Right lobe of liver (tissue), 6 donors: ENCODE measurements around the gene COL11A2. TPM values are rescaled to one million over a fixed set of nuclear protein-coding genes. Genes with fewer than 3 reads are reported as not detected.

Experiments
- ATAC-seq, 4 donors: fragments of 200-7000 bp; cut with Tn5 transposase; one replicate each; pipeline ENCODE4 v1.9.1; 2020; ENCODE audit warnings: mild to moderate bottlenecking in 4 of 4, moderate library complexity in 4 of 4
- DNase-seq, 3 donors: peaks; one replicate each; pipeline ENCODE4 v3.0.0-alpha.2; 2020
- H3K27ac ChIP-seq, 3 donors: fragments of 200-600 bp; one replicate each; pipeline ENCODE4 v1.8.0; 2022
- H3K27me3 ChIP-seq, 2 donors: fragments of 200-600 bp; one replicate each; pipeline ENCODE4 v1.8.0; 2022
- H3K36me3 ChIP-seq, 4 donors: fragments of 200-600 bp; sonication (generic) in 1 of 4; one replicate each; pipeline versions ENCODE4 v1.5.1 to v1.8.0; 2017 to 2022; ENCODE audit warnings: control low read depth in 1 of 4
- H3K4me1 ChIP-seq, 4 donors: fragments of 200-600 bp; sonication (generic) in 1 of 4; one replicate each; pipeline versions ENCODE4 v1.5.1 to v1.8.0; 2017 to 2022; ENCODE audit warnings: control low read depth in 1 of 4
- H3K4me3 ChIP-seq, 3 donors: fragments of 200-600 bp; one replicate each; pipeline ENCODE4 v1.8.0; 2022
- H3K9me3 ChIP-seq, 4 donors: fragments of 200-600 bp; sonication (generic) in 1 of 4; one replicate each; pipeline versions ENCODE4 v1.5.1 to v1.8.0; 2017 to 2022; ENCODE audit warnings: control low read depth in 1 of 4
- POLR2A ChIP-seq: fragments of 450-650 bp; IDR thresholded peaks from one replicate; pipeline ENCODE4 v1.6.1; 2017; ENCODE audit warnings: antibody characterized with exemption, mild to moderate bottlenecking
- WGBS: methylation state at CpG from one replicate; pipeline ENCODE4 v1.1.6; 2018; ENCODE audit warnings: low coverage, low lambda C conversion rate; ENCODE audit not compliant: insufficient coverage; ENCODE audit errors: missing lambda C conversion rate; 5-methylcytosine and 5-hydroxymethylcytosine counted together
- intact Hi-C, 2 donors: fragments of 100-400 bp; cut with DNase I; formaldehyde crosslinking; loops; one replicate each; pipeline versions ENCODE4 v1.11.2 to v1.14.1; 2022
- total RNA-seq, 6 experiments: library from RNA; depleted of rRNA in 2 of 6; stranded (reverse); fragments of >200 nt in 2 of 6; fragmentation: NEBNext Ultra II Directional in 3 of 6; extraction: Animal tissue kit (Norgen Biotek cat#: 25700) in 3 of 6; gene quantifications; one replicate each; pipeline versions ENCODE4 v1.1.0 to v1.2.4, GENCODE V29; 2016 to 2023
- TF ChIP-seq, protein P1 (sequence below), 4 donors: fragments of 200-600 bp in 3 of 4; fragments of 450-650 bp in 1 of 4; IDR thresholded peaks; one replicate each; pipeline versions ENCODE4 v1.5.1 to v1.8.0; 2016 to 2022; ENCODE audit warnings: antibody characterized with exemption in 4 of 4, mild to moderate bottlenecking in 2 of 4
- donor health status: DM: no; HTN: yes; CAD: no.
- donor health status: DM: no; HTN: no; CAD: no.
- donor health status: DM: no; HTN: no; CAD: no.
- donor health status: DM: no; HTN: yes; CAD: no.
- donor health status: DM: no; HTN: yes; CAD: no.

Gene COL11A2
- total RNA-seq, 6 experiments from 2014 or later: 0.06 to 1.4 (median 0.61) TPM

DNA sequence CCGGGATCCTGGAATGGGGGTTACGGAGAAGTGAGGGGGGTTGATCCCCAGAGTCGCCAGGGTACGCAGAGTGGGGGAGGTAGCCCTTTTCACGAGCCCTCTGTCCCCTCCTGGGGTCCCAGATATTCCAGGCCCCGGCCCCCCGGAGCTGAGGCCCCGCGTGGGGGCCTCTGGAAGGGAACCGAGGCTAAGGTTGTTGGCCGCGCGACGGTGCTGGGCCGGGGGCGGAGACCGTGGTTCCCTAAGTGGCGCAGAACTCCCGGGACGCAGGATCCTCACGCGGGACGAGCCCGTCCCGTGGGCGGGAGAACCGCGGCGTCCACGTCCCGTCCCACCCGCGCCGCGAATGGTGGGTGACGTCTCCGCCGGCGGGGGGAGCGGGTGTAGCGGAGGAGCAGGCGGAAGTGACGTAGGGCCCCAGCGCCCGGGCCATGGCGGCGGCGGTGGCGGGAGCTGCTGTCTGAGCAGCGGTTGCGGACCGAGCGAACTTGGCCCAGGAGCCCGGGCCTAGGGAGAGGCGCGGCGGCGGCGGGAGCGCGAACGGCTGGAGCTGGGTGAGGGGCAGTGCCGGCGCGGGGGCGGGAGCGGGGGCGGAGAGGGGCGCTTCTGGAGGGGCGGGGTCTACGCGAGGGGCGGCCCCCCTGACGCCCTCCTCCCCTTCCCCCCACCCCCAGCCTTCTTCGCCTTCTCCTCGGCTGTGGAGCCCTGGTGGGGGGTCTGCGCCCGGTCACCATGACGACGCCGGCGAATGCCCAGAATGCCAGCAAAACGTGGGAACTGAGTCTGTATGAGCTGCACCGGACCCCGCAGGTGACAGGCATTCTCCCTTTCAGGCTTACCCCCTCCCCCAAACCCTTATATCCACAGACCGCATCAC is 16.1 kb upstream of the COL11A2 start, which contains the start of gene RING1:
RING1 (plus strand) TSS at position 410 of the 877 bp plus-strand sequence; CDS start at position 733, 323 bp downstream.
- DNase-seq: peak; percentile 88 to 90 (median 89)
- intact Hi-C loops: no loop called here
- Histone ChIP-seq H3K36me3 (peaks cover 0 to 17% (median 7%) of the 10 kb centered on the region in 4 donors), H3K4me1 (peaks cover 0 to 32% (median 5%) of the 10 kb centered on the region in 4 donors), H3K9me3 (no peaks in the 10 kb centered on the region), H3K27me3 (no peaks in the 10 kb centered on the region), H3K27ac (peak within 1 kb of the TSS; percentile 86 to 91 (median 89)), H3K4me3 (peak within 1 kb of the TSS; percentile 86 to 94 (median 92))
- ATAC-seq: peak; percentile 64 to 75 (median 69)
- 0% methylated on average over 4 of the region's 86 CpGs for WGBS
- peak; percentile 92 for TF ChIP-seq POLR2A
- TF ChIP-seq, protein P1, sequence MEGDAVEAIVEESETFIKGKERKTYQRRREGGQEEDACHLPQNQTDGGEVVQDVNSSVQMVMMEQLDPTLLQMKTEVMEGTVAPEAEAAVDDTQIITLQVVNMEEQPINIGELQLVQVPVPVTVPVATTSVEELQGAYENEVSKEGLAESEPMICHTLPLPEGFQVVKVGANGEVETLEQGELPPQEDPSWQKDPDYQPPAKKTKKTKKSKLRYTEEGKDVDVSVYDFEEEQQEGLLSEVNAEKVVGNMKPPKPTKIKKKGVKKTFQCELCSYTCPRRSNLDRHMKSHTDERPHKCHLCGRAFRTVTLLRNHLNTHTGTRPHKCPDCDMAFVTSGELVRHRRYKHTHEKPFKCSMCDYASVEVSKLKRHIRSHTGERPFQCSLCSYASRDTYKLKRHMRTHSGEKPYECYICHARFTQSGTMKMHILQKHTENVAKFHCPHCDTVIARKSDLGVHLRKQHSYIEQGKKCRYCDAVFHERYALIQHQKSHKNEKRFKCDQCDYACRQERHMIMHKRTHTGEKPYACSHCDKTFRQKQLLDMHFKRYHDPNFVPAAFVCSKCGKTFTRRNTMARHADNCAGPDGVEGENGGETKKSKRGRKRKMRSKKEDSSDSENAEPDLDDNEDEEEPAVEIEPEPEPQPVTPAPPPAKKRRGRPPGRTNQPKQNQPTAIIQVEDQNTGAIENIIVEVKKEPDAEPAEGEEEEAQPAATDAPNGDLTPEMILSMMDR (IDR thresholded peaks at IDR 0.05): no peak

DNA sequence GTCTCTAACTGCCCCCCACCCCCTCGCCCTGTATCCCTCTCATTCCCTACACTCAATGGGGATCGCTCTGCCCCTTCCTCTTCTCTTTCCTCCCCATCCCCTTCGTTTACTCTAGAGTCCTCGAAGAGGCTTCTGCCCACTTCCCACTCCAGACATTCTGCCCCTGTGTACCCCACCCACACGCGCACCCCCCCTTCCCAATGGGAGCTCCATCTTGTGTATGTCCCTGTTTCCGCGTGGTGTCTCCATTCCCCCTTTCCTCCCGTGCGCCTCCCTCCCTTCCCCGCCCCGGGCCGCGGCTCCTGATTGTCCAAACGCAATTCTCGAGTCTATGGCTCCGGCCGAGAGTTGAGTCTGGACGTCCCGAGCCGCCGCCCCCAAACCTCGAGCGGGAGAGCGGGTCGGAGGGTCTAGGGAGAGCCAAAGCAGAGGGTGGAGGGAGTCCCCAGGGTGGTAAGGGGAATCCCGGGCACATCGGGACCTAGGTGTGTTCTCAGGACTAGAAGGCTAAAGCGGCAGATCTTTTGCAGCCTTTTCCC is 15.4 kb upstream of the COL11A2 start:
- Histone ChIP-seq H3K27ac (peak overlapping the region; percentile 86 to 91 (median 89)), H3K9me3 (no peaks in the 10 kb centered on the region), H3K36me3 (peaks cover 0 to 25% (median 11%) of the 10 kb centered on the region in 4 donors), H3K4me1 (peaks cover 0 to 32% (median 6%) of the 10 kb centered on the region in 4 donors), H3K4me3 (peak overlapping the region; percentile 86 to 94 (median 92)), H3K27me3 (no peaks in the 10 kb centered on the region)
- ATAC-seq: peak in 3 of 4 donors; percentile 5 to 10 (median 8)
- TF ChIP-seq POLR2A: no peak
- TF ChIP-seq, protein P1 (IDR thresholded peaks at IDR 0.05): no peak
- peak in 2 of 3 donors; percentile 52 to 59 for DNase-seq
- 3% methylated on average over 26 of the region's 29 CpGs for WGBS
- intact Hi-C loops: no loop called here

DNA sequence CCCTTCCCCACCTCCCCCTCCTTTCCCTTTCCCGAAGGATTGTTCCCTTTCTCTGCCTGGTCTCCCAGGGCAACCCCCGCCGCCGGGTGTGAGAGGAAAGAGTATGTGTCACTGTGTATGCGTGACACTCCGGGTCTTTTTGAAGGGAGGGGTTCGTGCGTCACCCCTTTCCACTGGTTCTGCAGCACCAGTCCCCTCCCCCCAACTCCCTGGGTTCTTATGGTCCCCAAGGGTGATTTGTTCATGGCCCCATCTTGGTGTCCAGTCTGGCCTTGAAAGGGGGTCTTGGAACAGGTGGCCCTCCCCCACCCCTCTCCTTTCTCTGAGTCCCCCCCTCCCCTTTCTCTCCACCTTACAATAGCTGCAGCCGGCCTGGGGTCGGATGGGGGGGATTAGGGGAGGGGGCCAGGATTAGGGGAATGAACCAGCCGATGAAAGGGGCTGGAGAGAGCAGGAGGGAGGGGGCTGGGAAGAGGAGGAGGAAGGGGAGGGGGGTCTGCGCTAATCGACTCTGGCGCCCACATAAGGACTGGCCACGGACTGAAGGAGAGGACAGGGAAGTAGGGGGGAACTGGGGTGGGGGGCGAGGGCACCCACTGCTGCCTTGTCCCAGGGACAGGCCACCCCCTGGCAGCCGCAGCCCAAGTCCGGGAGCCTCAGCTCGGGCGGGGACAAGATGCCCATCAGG is 14.7 kb upstream of the COL11A2 start:
- H3K36me3 ChIP-seq: peaks cover 0 to 31% (median 14%) of the 10 kb centered on the region in 4 donors
- no peaks in the 10 kb centered on the region for H3K27me3 ChIP-seq
- no peaks in the 10 kb centered on the region for H3K9me3 ChIP-seq
- peak overlapping the region in 2 of 3 donors; percentile 92 to 94 for H3K4me3 ChIP-seq
- TF ChIP-seq, protein P1 (IDR thresholded peaks at IDR 0.05): no peak
- TF ChIP-seq POLR2A: no peak
- peak overlapping the region in 1 of 3 donors; percentile 91 for H3K27ac ChIP-seq
- intact Hi-C loops: no loop called here
- DNase-seq (peak in 1 of 3 donors; percentile 51), ATAC-seq (no peak)
- 33% methylated on average over 5 of the region's 20 CpGs for WGBS
- peaks cover 0 to 33% (median 8%) of the 10 kb centered on the region in 4 donors for H3K4me1 ChIP-seq

DNA sequence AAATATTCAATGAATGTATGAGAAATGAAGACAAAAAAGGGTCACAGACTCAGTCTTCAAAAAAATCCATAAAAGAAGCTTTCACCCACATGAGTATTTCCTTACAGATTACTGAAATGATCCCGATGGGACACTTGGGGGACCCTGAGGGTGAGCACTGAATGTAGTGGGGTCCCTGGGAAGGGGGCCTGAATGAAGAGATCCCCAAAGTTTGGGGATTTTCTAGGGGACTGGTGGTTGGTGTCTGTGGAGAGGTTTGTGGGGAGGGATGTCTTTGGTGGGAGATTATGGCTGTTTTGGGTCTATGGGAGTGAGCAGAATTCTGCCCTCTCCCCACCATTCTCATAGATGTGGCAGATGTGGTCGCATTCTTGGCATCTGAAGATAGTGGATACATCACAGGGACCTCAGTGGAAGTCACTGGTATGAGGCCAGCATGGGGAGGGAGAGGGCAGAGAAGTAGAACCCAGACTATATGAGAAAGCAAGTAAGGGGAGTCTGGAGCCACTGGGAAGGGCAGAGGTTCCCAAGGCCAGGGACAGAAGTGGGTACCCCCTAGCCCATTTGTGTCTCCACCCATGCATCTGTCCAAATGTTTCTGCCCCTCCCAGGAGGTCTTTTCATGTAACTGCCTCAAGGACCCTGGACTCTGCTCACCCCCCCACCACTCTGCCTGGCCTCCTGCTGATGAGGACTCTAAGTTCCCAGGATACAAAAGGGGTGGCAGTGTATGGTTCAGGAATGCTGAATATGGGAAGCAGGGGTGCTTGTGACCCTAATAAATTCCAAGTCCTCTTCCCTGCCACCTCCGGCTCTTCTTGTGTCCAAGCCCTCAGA is 14.0 kb upstream of the COL11A2 start:
- H3K9me3 ChIP-seq: no peaks in the 10 kb centered on the region
- peak in 1 of 3 donors; percentile 10 for DNase-seq
- intact Hi-C loops: no loop called here
- H3K4me1 ChIP-seq: peaks cover 3 to 40% (median 13%) of the 10 kb centered on the region in 4 donors
- TF ChIP-seq, protein P1 (IDR thresholded peaks at IDR 0.05): no peak
- TF ChIP-seq POLR2A: no peak
- H3K27ac ChIP-seq: no peak overlapping the region
- peaks cover 0 to 31% (median 15%) of the 10 kb centered on the region in 4 donors for H3K36me3 ChIP-seq
- no peaks in the 10 kb centered on the region for H3K27me3 ChIP-seq
- ATAC-seq: no peak
- WGBS: 100% methylated on average over 2 of the region's 3 CpGs
- H3K4me3 ChIP-seq: no peak overlapping the region
